Adrenal gland (tissue), 12 donors: Measurements from ENCODE around the gene SEMA4G. TPM values are rescaled to one million over a fixed set of nuclear protein-coding genes. Genes with fewer than 3 reads are reported as not detected.
"Not testable (repeated sequence)": the region's sequence is repeated elsewhere in the genome, so short reads cannot be mapped to it uniquely, and the experiment has no call there.

ENCODE experiments used
- DNase-seq, 7 donors: peaks; one replicate each; pipeline ENCODE4 v3.0.0-alpha.2; 2019 to 2020
- H3K27ac ChIP-seq, 5 donors: fragments of 200-600 bp; sonication (generic) in 4 of 5; 1 replicate in 3 of 5; 2 replicates in 2 of 5; pipeline versions ENCODE4 v1.5.1 to v1.8.0; 2016 to 2020; ENCODE audit warnings: mild to moderate bottlenecking in 1 of 5
- H3K27me3 ChIP-seq: fragments of 200-600 bp; 2 replicates; pipeline ENCODE4 v1.8.0; 2021
- H3K36me3 ChIP-seq, 2 donors: fragments of 200-600 bp; replicated peaks in 1 of 2; 1 replicate in 1 of 2; 2 replicates in 1 of 2; pipeline versions ENCODE4 v1.5.1 to v1.8.0; 2018 to 2022
- H3K4me1 ChIP-seq, 2 donors: fragments of 200-600 bp; replicated peaks in 1 of 2; 1 replicate in 1 of 2; 2 replicates in 1 of 2; pipeline versions ENCODE4 v1.5.1 to v1.8.0; 2018 to 2021
- H3K4me3 ChIP-seq, 4 donors: fragments of 200-600 bp; sonication (generic) in 3 of 4; one replicate each; pipeline ENCODE4 v1.5.1; 2016 to 2018
- H3K9me3 ChIP-seq, 3 donors: fragments of 200-600 bp; sonication (generic) in 1 of 3; replicated peaks in 1 of 3; 1 replicate in 2 of 3; 2 replicates in 1 of 3; pipeline versions ENCODE4 v1.5.1 to v1.8.0; 2016 to 2021
- CTCF ChIP-seq, 6 experiments: fragments of 450-650 bp in 4 of 6; fragments of 200-600 bp in 2 of 6; sonication (generic) in 1 of 6; IDR thresholded peaks; 1 replicate in 5 of 6; 2 replicates in 1 of 6; pipeline versions ENCODE4 v1.5.1 to v1.8.0; 2016 to 2021; ENCODE audit warnings: antibody characterized with exemption in 6 of 6, mild to moderate bottlenecking in 2 of 6, moderate library complexity in 1 of 6
- POLR2A ChIP-seq, 2 donors: fragments of 450-650 bp; IDR thresholded peaks; one replicate each; pipeline ENCODE4 v1.6.1; 2017; ENCODE audit warnings: antibody characterized with exemption in 2 of 2, mild to moderate bottlenecking in 2 of 2, moderate library complexity in 1 of 2
- WGBS, 4 donors: extraction: QIAGEN DNeasy Blood & Tissue Kit in 2 of 4; methylation state at CpG; one replicate each; pipeline versions ENCODE4 v1.1.5 to v1.1.7; 2013 to 2017; 5-methylcytosine and 5-hydroxymethylcytosine counted together
- intact Hi-C, 2 donors: fragments of 100-400 bp; cut with DNase I; formaldehyde crosslinking; loops; one replicate each; pipeline versions ENCODE4 v1.14.1 to v1.15.0; 2022 to 2023
- polyA plus RNA-seq, 3 donors: library from polyadenylated mRNA; stranded (reverse); fragments of 200-250 nt in 2 of 3; fragments of 350-450 nt in 1 of 3; fragmentation: Illumina TruSeq in 1 of 3; extraction: RNeasy Lipid Tissue Mini Kit (QIAGEN cat#74804) in 1 of 3; gene quantifications; one replicate each; pipeline ENCODE4 v1.2.3, GENCODE V29; 2013 to 2014
- total RNA-seq, 9 donors: library from RNA; depleted of rRNA in 4 of 9; stranded (reverse); fragments of >200 nt in 4 of 9; fragments of 120-200 nt in 1 of 9; fragmentation: NEBNext Ultra II Directional in 1 of 9; extraction: Animal tissue kit (Norgen Biotek cat#: 25700) in 1 of 9; gene quantifications; one replicate each; pipeline versions ENCODE4 v1.1.0 to v1.2.4, GENCODE V29; 2013 to 2023
- donor health status: healthy with polysubstance abuse.
- donor health status: Bipolar disorder and iron deficiency.
- donor health status: DM: yes; HTN: yes; CAD: no.
- donor health status: DM: no; HTN: no; CAD: no.
- donor health status: DM: no; HTN: no; CAD: no.
- donor health status: DM: yes; HTN: yes; CAD: no.

SEMA4G gene
- total and polyA plus RNA-seq, 12 donors, result 6.0 to 21.5 (median 14.0) TPM

DNA sequence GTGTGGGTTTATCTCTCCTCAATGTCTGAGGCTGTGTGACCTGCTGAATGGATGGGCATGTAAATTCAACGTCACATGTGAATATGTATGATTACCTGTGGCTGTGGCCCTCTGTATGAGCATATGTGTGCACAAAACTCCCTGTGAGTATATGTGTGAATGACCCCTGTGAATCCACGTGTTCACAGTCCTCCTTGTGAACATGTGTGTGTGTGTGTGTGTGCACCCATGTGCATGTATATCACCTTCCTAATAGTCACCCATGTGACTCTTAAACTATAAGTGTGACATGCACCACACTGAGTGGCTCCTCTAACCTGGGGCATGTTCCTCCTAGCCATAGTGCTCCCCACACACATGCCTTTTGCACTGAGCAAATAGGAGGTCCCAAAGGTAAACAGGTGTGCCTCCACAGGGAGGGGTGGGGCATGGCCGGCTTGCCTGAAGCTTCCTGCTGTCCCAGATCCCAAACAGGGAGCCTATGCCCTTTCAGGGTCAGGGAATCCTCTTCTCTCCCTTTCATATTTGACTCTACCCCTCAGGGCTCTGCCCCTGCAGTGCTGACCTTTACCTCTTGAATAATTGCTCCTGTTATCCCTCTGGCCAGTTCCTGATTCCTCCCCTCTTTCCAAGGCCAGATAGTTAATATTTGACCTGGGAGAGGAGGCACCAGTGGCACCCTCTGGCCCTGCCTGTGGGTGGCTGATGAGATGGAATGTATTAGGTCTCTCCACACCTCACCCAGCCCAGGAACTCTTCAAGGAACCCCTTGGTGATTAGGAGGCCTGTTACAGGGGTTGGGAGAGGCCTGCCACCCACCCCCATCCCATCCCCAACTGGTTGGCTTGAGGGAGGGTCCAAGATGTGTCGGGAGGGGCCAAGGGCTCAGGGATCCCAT lies 1.9 kb downstream of the SEMA4G start:
- H3K27me3 ChIP-seq, result no peaks in the 10 kb centered on the region
- peaks cover 0 to 7% of the 10 kb centered on the region in 2 donors for H3K36me3 ChIP-seq
- peaks cover 7 to 16% of the 10 kb centered on the region in 2 donors for H3K4me1 ChIP-seq
- 60 to 72% (median 67%) methylated on average over 4 of the region's 4 CpGs for whole genome bisulfite sequencing, 4 donors
- H3K27ac ChIP-seq, result no peak overlapping the region
- intact Hi-C loops, result no loop called here
- TF ChIP-seq POLR2A (IDR thresholded peaks at IDR 0.05) (no peak), CTCF (IDR thresholded peaks at IDR 0.05) (no peak)
- no peak overlapping the region for H3K4me3 ChIP-seq
- DNase-seq, result peak in 1 of 7 donors; percentile 11
- H3K9me3 ChIP-seq, result no peaks in the 10 kb centered on the region

- Histone ChIP-seq H3K9me3 (no peaks in the 10 kb centered on the region), H3K4me1 (peaks cover 7 to 16% of the 10 kb centered on the region in 2 donors), H3K36me3 (no peaks in the 10 kb centered on the region), H3K27me3 (no peaks in the 10 kb centered on the region), H3K27ac (no peak overlapping the region), H3K4me3 (no peak overlapping the region)
- intact Hi-C loops, result no loop called here
- DNase-seq, result peak in 3 of 7 donors; percentile 10 to 39 (median 16)
- WGBS, 4 donors, result 78 to 81% (median 79%) methylated on average over 11 to 13 of the region's 13 CpGs
- no peak for TF ChIP-seq POLR2A (IDR thresholded peaks at IDR 0.05)
- TF ChIP-seq CTCF (IDR thresholded peaks at IDR 0.05), result no peak
Measured at GRCh38 chr10:100972115-100972903, 3.0 kb downstream of the SEMA4G start.

DNA sequence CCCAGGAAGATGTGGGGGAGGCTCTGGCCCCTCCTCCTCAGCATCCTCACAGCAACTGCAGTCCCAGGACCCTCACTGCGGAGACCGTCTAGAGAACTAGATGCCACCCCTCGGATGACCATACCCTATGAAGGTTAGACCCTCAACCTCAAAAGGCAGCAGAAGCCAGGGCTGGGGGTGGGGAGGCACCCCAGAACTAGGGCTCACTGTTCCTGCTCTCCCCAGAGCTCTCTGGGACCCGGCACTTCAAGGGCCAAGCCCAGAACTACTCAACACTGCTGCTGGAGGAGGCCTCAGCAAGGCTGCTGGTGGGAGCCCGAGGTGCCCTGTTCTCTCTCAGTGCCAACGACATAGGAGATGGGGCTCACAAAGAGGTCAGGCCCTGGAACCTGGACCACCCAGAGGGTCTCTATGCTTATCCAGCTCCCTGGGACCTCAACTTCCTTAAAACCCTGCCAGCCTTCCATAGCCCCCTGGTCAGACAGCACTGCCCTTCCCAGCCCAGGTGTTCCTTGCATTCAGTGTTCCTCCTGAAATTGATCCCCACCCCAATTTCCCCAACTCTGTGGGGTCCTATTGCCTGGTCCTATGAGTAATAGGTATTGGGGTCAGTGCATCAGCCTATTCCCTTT lies 3.7 kb downstream of the SEMA4G start:
- no peaks in the 10 kb centered on the region for H3K9me3 ChIP-seq
- H3K4me1 ChIP-seq, result peaks cover 7 to 16% of the 10 kb centered on the region in 2 donors
- peak in 3 of 7 donors; percentile 12 to 42 (median 17) for DNase-seq
- TF ChIP-seq POLR2A (IDR thresholded peaks at IDR 0.05), result no peak
- no peak for TF ChIP-seq CTCF (IDR thresholded peaks at IDR 0.05)
- 88 to 100% (median 95%) methylated on average over 2 to 6 of the region's 6 CpGs; no CpG with 5 or more reads in 1 of the 4 donors for WGBS, 4 donors
- H3K27ac ChIP-seq, result no peak overlapping the region
- intact Hi-C loops, result no loop called here
- H3K27me3 ChIP-seq, result no peaks in the 10 kb centered on the region
- H3K36me3 ChIP-seq, result no peaks in the 10 kb centered on the region
- no peak overlapping the region for H3K4me3 ChIP-seq

DNA sequence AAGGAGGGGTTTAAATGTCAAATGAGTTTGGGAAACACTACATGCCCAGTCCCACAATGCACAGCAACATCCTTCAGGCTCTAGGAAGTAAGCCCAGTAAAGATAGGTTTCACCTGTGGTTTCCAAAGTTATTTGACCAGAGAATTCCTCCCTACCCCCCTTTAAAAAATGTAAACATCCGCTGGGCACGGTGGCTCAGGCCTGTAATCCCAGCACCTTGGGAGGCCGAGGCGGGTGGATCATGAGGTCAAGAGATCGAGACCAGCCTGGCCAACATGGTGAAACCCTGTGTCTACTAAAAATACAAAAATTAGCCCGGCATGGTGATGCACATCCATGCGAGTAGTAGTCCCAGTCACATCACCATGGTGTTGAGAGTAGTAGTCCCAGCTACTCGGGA lies 6.1 kb downstream of the SEMA4G start:
- H3K36me3 ChIP-seq, result peaks cover 0 to 21% of the 10 kb centered on the region in 2 donors
- 86 to 91% (median 87%) methylated on average over 8 of the region's 8 CpGs for WGBS, 4 donors
- H3K9me3 ChIP-seq, H3K27ac ChIP-seq, intact Hi-C loops, H3K4me3 ChIP-seq, DNase-seq, H3K27me3 ChIP-seq, H3K4me1 ChIP-seq: not testable (repeated sequence)
